Caco-2 (cell line): Measurements from ENCODE around the gene ACTN4. TPM values are rescaled to one million over a fixed set of nuclear protein-coding genes. Genes with fewer than 3 reads are reported as not detected.

Experiments
- BruUV-seq: library from RNA; stranded (reverse); fragments of 400-500 nt; replicated peaks from 2 replicates; lab custom pipeline; 2021; lab: Mats Ljungman, UMichigan
- CTCF ChIA-PET: fragments of 300-600 bp; sonication (Branson Sonifier 250); formaldehyde crosslinking; loops from one replicate; lab custom pipeline; 2022; ENCODE audit warnings: antibody characterized with exemption; lab: Charles Lee
- POLR2A ChIA-PET: fragments of 300-600 bp; sonication (Branson Sonifier 250); formaldehyde crosslinking; loops from one replicate; lab custom pipeline; 2022; ENCODE audit warnings: antibody characterized with exemption; lab: Charles Lee
- DNase-seq, 2 experiments: peaks; one replicate each; pipeline versions ENCODE4 v3.0.0 to v3.0.0-alpha.2; 2020 to 2022
- H3K27me3 ChIP-seq: replicated peaks from 2 replicates; pipeline ENCODE4 v1.6.0; 2011; ENCODE audit warnings: low read length; ENCODE audit not compliant: control insufficient read depth, insufficient read depth
- H3K36me3 ChIP-seq: 2 replicates; pipeline ENCODE4 v1.5.1; 2011; ENCODE audit warnings: low read length; ENCODE audit not compliant: control insufficient read depth, insufficient read depth
- H3K4me1 ChIP-seq: fragments of 250-450 bp; sonication (Bioruptor Pico); 2 replicates; pipeline ENCODE4 v1.5.1; 2020; ENCODE audit warnings: mild to moderate bottlenecking
- H3K4me3 ChIP-seq: 2 replicates; pipeline ENCODE4 v1.5.1; 2011; ENCODE audit warnings: low read depth, mild to moderate bottlenecking, control low read depth, low read length
- H3K9me3 ChIP-seq: fragments of 250-450 bp; sonication (Bioruptor Pico); 2 replicates; pipeline ENCODE4 v1.5.1; 2020; ENCODE audit warnings: mild to moderate bottlenecking, moderate library complexity
- H3K27ac Mint-ChIP-seq: one replicate; pipeline ENCODE4 v1.8.0; 2022; ENCODE audit warnings: mixed read lengths; ENCODE audit not compliant: unreplicated experiment
- H3K27me3 Mint-ChIP-seq: one replicate; pipeline ENCODE4 v1.8.0; 2022; ENCODE audit warnings: mixed read lengths; ENCODE audit not compliant: insufficient read depth, unreplicated experiment
- H3K36me3 Mint-ChIP-seq: one replicate; pipeline ENCODE4 v1.8.0; 2022; ENCODE audit warnings: mild to moderate bottlenecking, mixed read lengths; ENCODE audit not compliant: insufficient read depth, unreplicated experiment
- H3K4me1 Mint-ChIP-seq: one replicate; pipeline ENCODE4 v1.8.0; 2022; ENCODE audit warnings: low read depth, mixed read lengths; ENCODE audit not compliant: unreplicated experiment
- H3K4me3 Mint-ChIP-seq: one replicate; pipeline ENCODE4 v1.8.0; 2022; ENCODE audit warnings: mild to moderate bottlenecking, moderate library complexity, mixed read lengths; ENCODE audit not compliant: unreplicated experiment
- H3K9me3 Mint-ChIP-seq: one replicate; pipeline ENCODE4 v1.8.0; 2022; ENCODE audit warnings: mixed read lengths; ENCODE audit not compliant: unreplicated experiment
- CTCF ChIP-seq, 2 experiments: fragments of 200-600 bp in 1 of 2; IDR thresholded peaks; 1 replicate in 1 of 2; 2 replicates in 1 of 2; pipeline versions ENCODE4 v1.5.1 to v1.8.0; 2011 to 2022; ENCODE audit warnings: antibody characterized with exemption in 1 of 2, control low read depth in 1 of 2, inconsistent platforms in 1 of 2, low read depth in 1 of 2, low read length in 1 of 2, mild to moderate bottlenecking in 1 of 2, moderate library complexity in 1 of 2; ENCODE audit not compliant: insufficient read depth in 1 of 2, severe bottlenecking in 1 of 2, unreplicated experiment in 1 of 2
- intact Hi-C: fragments of 100-400 bp; cut with micrococcal nuclease; formaldehyde crosslinking; loops from one replicate; pipeline ENCODE4 v1.10.0; 2022; ENCODE audit not compliant: unreplicated experiment
- total RNA-seq: library from RNA; stranded (reverse); gene quantifications from 2 replicates; pipeline ENCODE4 v1.2.3, GENCODE V29; 2022

The ACTN4 gene
- total RNA-seq, 1 experiment from 2014 or later = 605 TPM

DNA sequence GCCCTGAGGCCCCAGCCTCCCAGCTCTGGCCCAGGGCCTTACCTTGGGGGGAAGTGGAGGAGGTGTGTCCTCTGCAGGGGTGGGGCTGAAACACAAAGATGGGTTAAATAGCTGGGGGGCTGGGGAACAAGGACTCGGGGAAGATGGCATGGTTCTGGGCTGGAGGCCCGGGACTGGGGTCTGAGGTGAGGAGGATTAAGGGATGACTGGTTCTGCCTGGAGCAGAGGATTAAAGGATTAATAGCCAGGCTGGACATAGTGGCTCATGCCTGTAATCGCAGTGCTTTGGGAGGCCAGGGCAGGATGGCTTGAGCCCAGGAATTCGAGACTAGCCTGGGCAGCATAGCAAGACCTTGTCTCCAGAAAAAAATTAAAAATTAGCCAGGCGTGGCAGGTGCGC lies 41.3 kb upstream of the ACTN4 start:
- no peak overlapping the region for H3K4me3 ChIP-seq
- no peaks in the 10 kb centered on the region for H3K36me3 ChIP-seq
- no peaks in the 10 kb centered on the region for H3K9me3 ChIP-seq
- H3K27me3 ChIP-seq = no peaks in the 10 kb centered on the region
- Mint-ChIP-seq H3K27ac (no peak overlapping the region), H3K9me3 (no peaks in the 10 kb centered on the region), H3K4me1 (no peaks in the 10 kb centered on the region), H3K27me3 (no peaks in the 10 kb centered on the region), H3K4me3 (no peak overlapping the region), H3K36me3 (no peaks in the 10 kb centered on the region)
- DNase-seq = no peak
- POLR2A ChIA-PET = no interaction called here
- intact Hi-C loops = no loop called here
- H3K4me1 ChIP-seq = no peaks in the 10 kb centered on the region
- TF ChIP-seq CTCF (IDR thresholded peaks at IDR 0.05; ENCODE audit: insufficient read depth in 1 of 2, low read depth in 1 of 2, low read length in 1 of 2, severe bottlenecking in 1 of 2, unreplicated experiment in 1 of 2) = no peak
- BruUV-seq = no TSS peak
- CTCF ChIA-PET = no interaction called here

GRCh38 chr19:38614289-38614688 lies 33.2 kb upstream of the ACTN4 start:
- no peak for TF ChIP-seq CTCF (IDR thresholded peaks at IDR 0.05; ENCODE audit: insufficient read depth in 1 of 2, low read depth in 1 of 2, low read length in 1 of 2, severe bottlenecking in 1 of 2, unreplicated experiment in 1 of 2)
- ChIA-PET CTCF (no interaction called here), POLR2A (no interaction called here)
- Mint-ChIP-seq H3K4me1 (no peaks in the 10 kb centered on the region), H3K9me3 (no peaks in the 10 kb centered on the region), H3K27me3 (no peaks in the 10 kb centered on the region), H3K36me3 (peaks cover 8% of the 10 kb centered on the region), H3K4me3 (no peak overlapping the region), H3K27ac (no peak overlapping the region)
- DNase-seq = no peak
- no peaks in the 10 kb centered on the region for H3K36me3 ChIP-seq
- no TSS peak for BruUV-seq
- no peaks in the 10 kb centered on the region for H3K9me3 ChIP-seq
- intact Hi-C loops = no loop called here
- H3K4me3 ChIP-seq = no peak overlapping the region
- H3K4me1 ChIP-seq = no peaks in the 10 kb centered on the region
- H3K27me3 ChIP-seq = no peaks in the 10 kb centered on the region

GRCh38 chr19:38615007-38615581 lies 32.4 kb upstream of the ACTN4 start:
- no peak overlapping the region for H3K27ac Mint-ChIP-seq
- DNase-seq = no peak
- no peaks in the 10 kb centered on the region for H3K27me3 Mint-ChIP-seq
- CTCF ChIA-PET = no interaction called here
- Histone ChIP-seq H3K36me3 (no peaks in the 10 kb centered on the region), H3K27me3 (no peaks in the 10 kb centered on the region), H3K9me3 (no peaks in the 10 kb centered on the region), H3K4me1 (no peaks in the 10 kb centered on the region), H3K4me3 (no peak overlapping the region)
- POLR2A ChIA-PET = no interaction called here
- BruUV-seq = no TSS peak
- H3K4me3 Mint-ChIP-seq = no peak overlapping the region
- no peak for TF ChIP-seq CTCF (IDR thresholded peaks at IDR 0.05; ENCODE audit: insufficient read depth in 1 of 2, low read depth in 1 of 2, low read length in 1 of 2, severe bottlenecking in 1 of 2, unreplicated experiment in 1 of 2)
- peaks cover 7% of the 10 kb centered on the region for H3K4me1 Mint-ChIP-seq
- H3K9me3 Mint-ChIP-seq = no peaks in the 10 kb centered on the region
- H3K36me3 Mint-ChIP-seq = peaks cover 16% of the 10 kb centered on the region
- intact Hi-C loops = loop anchor here (5.0 kb wide), 1 partner anchor 73 kb away; no protein-coding TSS in a partner anchor
